K562 (cell line): ENCODE results near the gene PTPN1. TPM values are rescaled to one million over a fixed set of nuclear protein-coding genes. Genes with fewer than 3 reads are reported as not detected.

Experiments
- ATAC-seq: fragments of 200-7000 bp; cut with Tn5 transposase; 3 replicates; pipeline ENCODE4 v1.9.1; 2020; ENCODE audit warnings: moderate library complexity
- BruUV-seq: library from RNA; stranded (reverse); fragments of 400-500 nt; replicated peaks from 2 replicates; lab custom pipeline; 2021; lab: Mats Ljungman, UMichigan
- CTCF ChIA-PET: fragments of 300-600 bp; formaldehyde crosslinking; extraction: SDS; loops from one replicate; lab custom pipeline; 2021; ENCODE audit warnings: low intra/inter-chr PET ratio; lab: Yijun Ruan, JAX
- POLR2A ChIA-PET: fragments of 300-600, 350-650 bp; sonication (Branson Sonifier 250); formaldehyde crosslinking; extraction: SDS; loops from one replicate; lab custom pipeline; 2021; ENCODE audit warnings: antibody characterized with exemption, inconsistent platforms; lab: Yijun Ruan, JAX
- DNase-seq, 4 experiments: peaks; one replicate each; pipeline versions ENCODE4 v3.0.0 to v3.0.0-alpha.2; 2011 to 2018; ENCODE audit warnings: low spot score in 3 of 4, mixed read lengths in 3 of 4; ENCODE audit errors: extremely low read depth in 1 of 4
- FAIRE-seq: peaks from 2 replicates; lab custom pipeline; 2011; peaks lifted over from hg19 to GRCh38; lab: Jason Lieb, UNC
- H2AFZ ChIP-seq: 2 replicates; pipeline ENCODE4 v1.6.0; 2011; ENCODE audit warnings: low read depth, low read length, control low read depth, inconsistent platforms
- H3K27ac ChIP-seq: fragments of 200-600 bp; 3 replicates; pipeline ENCODE4 v1.8.0; 2011; ENCODE audit warnings: low read depth, mild to moderate bottlenecking, control low read depth, inconsistent platforms, low read length, moderate library complexity, mixed read lengths; ENCODE audit errors: extremely low read depth
- H3K27me3 ChIP-seq, 2 experiments: fragments of 300-600 bp in 1 of 2; 2 replicates in 1 of 2; 3 replicates in 1 of 2; pipeline versions ENCODE4 v1.6.0 to v1.8.0; 2011; ENCODE audit warnings: inconsistent platforms in 2 of 2, low read length in 2 of 2, mild to moderate bottlenecking in 1 of 2, mixed read lengths in 1 of 2, moderate library complexity in 1 of 2; ENCODE audit not compliant: control insufficient read depth in 2 of 2, insufficient read depth in 2 of 2
- H3K36me3 ChIP-seq: fragments of 300-600 bp; 3 replicates; pipeline ENCODE4 v1.8.0; 2011; ENCODE audit warnings: mild to moderate bottlenecking, low read length, inconsistent platforms; ENCODE audit not compliant: control insufficient read depth, insufficient read depth
- H3K4me1 ChIP-seq, 2 experiments: fragments of 200-600 bp in 1 of 2; replicated peaks in 1 of 2; 2 replicates in 1 of 2; 3 replicates in 1 of 2; pipeline versions ENCODE4 v1.5.1 to v1.8.0; 2011; ENCODE audit warnings: inconsistent platforms in 2 of 2, low read length in 2 of 2, mild to moderate bottlenecking in 1 of 2, mixed read lengths in 1 of 2, moderate library complexity in 1 of 2; ENCODE audit not compliant: control insufficient read depth in 2 of 2, insufficient read depth in 2 of 2
- H3K4me2 ChIP-seq: 2 replicates; pipeline ENCODE4 v1.6.1; 2011; ENCODE audit warnings: low read length, control low read depth, inconsistent platforms, mixed read lengths; ENCODE audit not compliant: insufficient read depth
- H3K4me3 ChIP-seq: fragments of 200-600 bp; sonication (generic), shearing (Covaris generic); 2 replicates; pipeline ENCODE4 v1.5.1; 2016; ENCODE audit warnings: control low read depth, inconsistent platforms
- H3K79me2 ChIP-seq: fragments of 200-600 bp; 3 replicates; pipeline ENCODE4 v1.8.0; 2011; ENCODE audit warnings: low read length, inconsistent platforms; ENCODE audit not compliant: control insufficient read depth, insufficient read depth
- H3K9ac ChIP-seq, 2 experiments: 2 replicates each; pipeline versions ENCODE4 v1.6.0 to v1.6.1; 2011; ENCODE audit warnings: low read depth in 2 of 2, low read length in 2 of 2, control low read depth in 1 of 2, inconsistent platforms in 1 of 2, mild to moderate bottlenecking in 1 of 2, mixed read lengths in 1 of 2; ENCODE audit not compliant: insufficient read depth in 1 of 2
- H3K9me1 ChIP-seq: one replicate; pipeline ENCODE4 v1.6.0; 2011; ENCODE audit warnings: inconsistent platforms, mild to moderate bottlenecking, low read length, moderate library complexity; ENCODE audit not compliant: control insufficient read depth, insufficient read depth
- H3K9me3 ChIP-seq: replicated peaks from 2 replicates; pipeline ENCODE4 v1.5.1; 2011; ENCODE audit warnings: low read depth, low read length, inconsistent platforms; ENCODE audit not compliant: control insufficient read depth, insufficient read depth
- H4K20me1 ChIP-seq: replicated peaks from 2 replicates; pipeline ENCODE4 v1.6.1; 2011; ENCODE audit warnings: low read length, inconsistent platforms, mixed read lengths; ENCODE audit not compliant: control insufficient read depth, insufficient read depth
- BCOR ChIP-seq: fragments of 450-650 bp; IDR thresholded peaks from 2 replicates; pipeline ENCODE4 v1.6.1; 2016
- COPS2 ChIP-seq: fragments of 450-650 bp; conservative IDR thresholded peaks from 2 replicates; pipeline ENCODE4 v1.6.1; 2016; ENCODE audit warnings: mild to moderate bottlenecking, moderate library complexity
- CREBBP ChIP-seq: IDR thresholded peaks from one replicate; pipeline ENCODE4 v1.6.1; 2012; ENCODE audit warnings: low read depth, mild to moderate bottlenecking, control low read depth, inconsistent platforms, low read length
- MYC ChIP-seq, 2 experiments: fragments of 250-450 bp in 1 of 2; sonication (Bioruptor Pico) in 1 of 2; IDR thresholded peaks; 2 replicates each; pipeline versions ENCODE4 v1.5.1 to v1.6.1; 2012 to 2021; ENCODE audit warnings: low read depth in 2 of 2, borderline replicate concordance in 1 of 2, improper control_type of control experiment in 1 of 2, low read length in 1 of 2, mild to moderate bottlenecking in 1 of 2, moderate library complexity in 1 of 2
- NFYB ChIP-seq: IDR thresholded peaks from 2 replicates; pipeline ENCODE4 v1.6.1; 2011; ENCODE audit warnings: mild to moderate bottlenecking, moderate library complexity; ENCODE audit not compliant: insufficient read length; ENCODE audit errors: extremely low read depth
- POLR2A ChIP-seq: fragments of 450-650 bp; conservative IDR thresholded peaks from 2 replicates; pipeline ENCODE4 v1.6.1; 2016
- POLR2AphosphoS5 ChIP-seq: IDR thresholded peaks from 2 replicates; pipeline ENCODE4 v1.6.1; 2011; ENCODE audit warnings: mild to moderate bottlenecking, low read depth, low read length, moderate library complexity; ENCODE audit not compliant: control insufficient read depth, insufficient read depth
- POLR2G ChIP-seq: fragments of 200-400 bp; formaldehyde crosslinking; IDR thresholded peaks from 2 replicates; pipeline ENCODE4 v1.6.1; 2017; ENCODE audit warnings: low read depth, mild to moderate bottlenecking, antibody characterized with exemption, low read length, moderate library complexity
- RBM22 ChIP-seq: fragments of 200-400 bp; formaldehyde crosslinking; IDR thresholded peaks from 2 replicates; pipeline ENCODE4 v1.6.1; 2018; ENCODE audit warnings: low read length, low read depth; ENCODE audit not compliant: poor library complexity, severe bottlenecking
- SRSF7 ChIP-seq: fragments of 200-400 bp; formaldehyde crosslinking; optimal IDR thresholded peaks from 2 replicates; pipeline ENCODE3; 2017; ENCODE audit warnings: mild to moderate bottlenecking, low read depth, low read length
- ZNF408 ChIP-seq: fragments of 250-450 bp; sonication (Bioruptor Pico); IDR thresholded peaks from 2 replicates; pipeline ENCODE4 v1.4.0; 2020; ENCODE audit warnings: low read depth, mild to moderate bottlenecking, moderate library complexity
- WGBS: fragments of 100-300 bp; shearing (Covaris generic); methylation state at CpG from one replicate; pipeline ENCODE4 v1.1.6; 2016; ENCODE audit warnings: low coverage, mixed read lengths; ENCODE audit not compliant: insufficient coverage; ENCODE audit errors: missing lambda C conversion rate; 5-methylcytosine and 5-hydroxymethylcytosine counted together
- in situ Hi-C: fragments of 300-500 bp; cut with MboI; formaldehyde crosslinking; loops from 4 replicates; pipeline ENCODE4 v1.15.0; 2018; ENCODE audit warnings: inconsistent platforms, mixed read lengths
- intact Hi-C: fragments of 100-400 bp; cut with micrococcal nuclease; formaldehyde crosslinking; loops from 2 replicates; pipeline ENCODE4 v1.14.2; 2022
- polyA plus RNA-seq, 8 experiments: library from polyadenylated mRNA; depleted of rRNA in 4 of 8; stranded (reverse) in 5 of 8; unstranded in 3 of 8; fragments of >200 nt; fragmentation: Nextera tagmentation in 2 of 8; fragmentation: Illumina TruSeq in 1 of 8; extraction: Ambion mirVana in 2 of 8; extraction: Trizol in 1 of 8; gene quantifications; 2 replicates each; pipeline versions ENCODE4 v1.2.1 to v1.2.3, GENCODE V29; 2011 to 2014; ENCODE audit warnings: inconsistent platforms in 1 of 8, missing spikeins in 1 of 8
- total RNA-seq, 7 experiments: library from RNA; depleted of rRNA in 6 of 7; stranded (reverse); fragments of >200 nt in 6 of 7; fragmentation: Illumina TruSeq in 2 of 7; extraction: Trizol in 2 of 7; gene quantifications; 2 replicates each; pipeline versions ENCODE4 v1.2.1 to v1.2.3, GENCODE V29; 2011 to 2021; ENCODE audit warnings: low replicate concordance in 1 of 7
- TF ChIP-seq, protein P1 (sequence below): fragments of 250-450 bp; sonication (Bioruptor Pico); IDR thresholded peaks from 2 replicates; pipeline ENCODE4 v1.8.0; 2022; ENCODE audit warnings: moderate library complexity, mild to moderate bottlenecking, inconsistent platforms
- TF ChIP-seq, protein P2 (sequence below): fragments of 250-450 bp; sonication (Bioruptor Pico); IDR thresholded peaks from 2 replicates; pipeline ENCODE4 v1.8.0; 2021; ENCODE audit warnings: borderline replicate concordance, mild to moderate bottlenecking, moderate library complexity; ENCODE audit not compliant: poor library complexity, severe bottlenecking
- TF ChIP-seq, protein P3 (sequence below): fragments of 250-450 bp; sonication (Bioruptor Pico); IDR thresholded peaks from 2 replicates; pipeline ENCODE4 v1.4.0; 2020

The PTPN1 gene
- total and polyA plus RNA-seq, 9 of the 15 experiments (the other 6 are each of a cell fraction or from before 2014, with no cell fraction given) = 11.0 to 85.3 (median 54.0) TPM

DNA sequence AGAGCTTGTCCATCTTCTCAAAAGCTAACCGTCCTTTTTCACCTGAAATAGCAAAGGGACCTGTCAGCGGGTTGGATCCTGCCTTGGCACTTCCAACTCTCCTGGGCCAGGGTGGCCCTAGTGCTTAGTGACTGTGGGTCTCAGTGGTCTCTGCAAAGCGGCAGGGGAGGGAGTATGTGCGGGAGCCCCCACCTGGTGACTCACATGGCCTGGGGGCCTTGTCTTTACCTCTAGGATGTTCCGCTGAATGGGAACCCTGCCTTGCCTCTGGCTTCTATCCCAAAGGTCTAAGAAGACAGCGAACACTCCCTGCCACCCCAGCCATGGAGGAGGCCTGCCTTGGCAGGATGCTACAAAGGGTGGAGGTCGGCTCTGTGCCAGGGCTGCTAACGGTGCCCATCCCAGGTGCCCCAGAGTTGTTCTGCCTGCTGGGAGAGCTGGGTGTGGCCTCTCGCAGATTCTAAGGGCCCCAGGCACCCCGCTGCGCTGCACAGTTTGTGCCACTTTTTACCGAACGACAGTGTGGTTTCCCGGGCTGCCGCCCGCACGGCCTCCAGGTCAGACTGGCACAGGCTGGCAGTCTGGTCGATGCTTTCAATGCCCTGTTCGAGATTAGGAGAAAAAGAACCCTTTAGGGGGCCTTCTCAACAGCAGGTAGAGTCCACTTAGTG lies 77.2 kb downstream of the PTPN1 start:
- H3K4me1 ChIP-seq = peaks cover 0 to 8% of the 10 kb centered on the region in 2 experiments; a peak in 1 of 5 replicates
- no peaks in the 10 kb centered on the region for H3K27me3 ChIP-seq
- H3K79me2 ChIP-seq = no peaks in the 10 kb centered on the region
- CTCF ChIA-PET = interaction anchor here (1.1 to 1.2 kb wide), 2 partner anchors 8 to 401 kb away, joined by 4 read pairs; no protein-coding TSS in a partner anchor
- H3K4me2 ChIP-seq = no peak overlapping the region
- H3K9me1 ChIP-seq = no peaks in the 10 kb centered on the region
- peaks cover 90% of the 10 kb centered on the region for H3K36me3 ChIP-seq
- no TSS peak for BruUV-seq
- POLR2A ChIA-PET = interaction anchor here (0.5 to 2.0 kb wide), 5 partner anchors 8 to 153 kb away, joined by 3 to 5 read pairs (median 5); no protein-coding TSS in a partner anchor
- ATAC-seq = no peak
- 0 out of 2 replicates have a peak, but pooled peaks cover 3% of the 10 kb centered on the region for H4K20me1 ChIP-seq
- H3K9ac ChIP-seq = no peak overlapping the region; a peak in 1 of 4 replicates
- intact Hi-C loops = no loop called here
- no peak overlapping the region for H3K4me3 ChIP-seq
- TF ChIP-seq ZNF408 (no peak), COPS2 (no peak), MYC (IDR thresholded peaks at IDR 0.05; ENCODE audit: low read depth, low read length) (no peak), MYC (CRISPR knock-in tag; IDR thresholded peaks at IDR 0.05; ENCODE audit: borderline replicate concordance, low read depth) (no peak), BCOR (no peak), SRSF7 (no peak), CREBBP (no peak), NFYB (no peak), POLR2G (peak; percentile 72), RBM22 (peak; percentile 95), POLR2A (0 out of 2 replicates have a peak, but pooled peaks have one; percentile 2), POLR2AphosphoS5 (0 out of 2 replicates have a peak, but pooled peaks have one; percentile 7)
- TF ChIP-seq, protein P1, sequence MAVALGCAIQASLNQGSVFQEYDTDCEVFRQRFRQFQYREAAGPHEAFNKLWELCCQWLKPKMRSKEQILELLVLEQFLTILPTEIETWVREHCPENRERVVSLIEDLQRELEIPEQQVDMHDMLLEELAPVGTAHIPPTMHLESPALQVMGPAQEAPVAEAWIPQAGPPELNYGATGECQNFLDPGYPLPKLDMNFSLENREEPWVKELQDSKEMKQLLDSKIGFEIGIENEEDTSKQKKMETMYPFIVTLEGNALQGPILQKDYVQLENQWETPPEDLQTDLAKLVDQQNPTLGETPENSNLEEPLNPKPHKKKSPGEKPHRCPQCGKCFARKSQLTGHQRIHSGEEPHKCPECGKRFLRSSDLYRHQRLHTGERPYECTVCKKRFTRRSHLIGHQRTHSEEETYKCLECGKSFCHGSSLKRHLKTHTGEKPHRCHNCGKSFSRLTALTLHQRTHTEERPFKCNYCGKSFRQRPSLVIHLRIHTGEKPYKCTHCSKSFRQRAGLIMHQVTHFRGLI (CRISPR knock-in tag) = no peak
- TF ChIP-seq, protein P2, sequence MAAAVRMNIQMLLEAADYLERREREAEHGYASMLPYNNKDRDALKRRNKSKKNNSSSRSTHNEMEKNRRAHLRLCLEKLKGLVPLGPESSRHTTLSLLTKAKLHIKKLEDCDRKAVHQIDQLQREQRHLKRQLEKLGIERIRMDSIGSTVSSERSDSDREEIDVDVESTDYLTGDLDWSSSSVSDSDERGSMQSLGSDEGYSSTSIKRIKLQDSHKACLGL (CRISPR knock-in tag) = no peak
- TF ChIP-seq, protein P3, sequence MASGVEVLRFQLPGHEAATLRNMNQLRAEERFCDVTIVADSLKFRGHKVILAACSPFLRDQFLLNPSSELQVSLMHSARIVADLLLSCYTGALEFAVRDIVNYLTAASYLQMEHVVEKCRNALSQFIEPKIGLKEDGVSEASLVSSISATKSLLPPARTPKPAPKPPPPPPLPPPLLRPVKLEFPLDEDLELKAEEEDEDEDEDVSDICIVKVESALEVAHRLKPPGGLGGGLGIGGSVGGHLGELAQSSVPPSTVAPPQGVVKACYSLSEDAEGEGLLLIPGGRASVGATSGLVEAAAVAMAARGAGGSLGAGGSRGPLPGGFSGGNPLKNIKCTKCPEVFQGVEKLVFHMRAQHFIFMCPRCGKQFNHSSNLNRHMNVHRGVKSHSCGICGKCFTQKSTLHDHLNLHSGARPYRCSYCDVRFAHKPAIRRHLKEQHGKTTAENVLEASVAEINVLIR = no peak
- TF ChIP-seq, all 486 proteins: peak for 4
- FAIRE-seq (no peak), DNase-seq (no peak)
- 88% methylated on average over 19 of the region's 19 CpGs for WGBS
- no peaks in the 10 kb centered on the region for H3K9me3 ChIP-seq
- no peak overlapping the region for H3K27ac ChIP-seq
- H2AFZ ChIP-seq = no peak overlapping the region
- in situ Hi-C loops = no loop called here
